Endothelial cell of umbilical vein (primary cell): ENCODE data around the gene TENM4.

ENCODE experiments used
- CTCF ChIP-seq, 2 donors: IDR thresholded peaks; 1 replicate in 1 of 2; 2 replicates in 1 of 2; pipeline ENCODE4 v1.5.1; 2011; ENCODE audit warnings: low read length in 2 of 2, mild to moderate bottlenecking in 2 of 2, moderate library complexity in 2 of 2, control low read depth in 1 of 2, inconsistent platforms in 1 of 2, low read depth in 1 of 2; ENCODE audit not compliant: insufficient read depth in 1 of 2; ENCODE audit errors: extremely low read depth in 1 of 2
- EZH2 ChIP-seq: IDR thresholded peaks from 2 replicates; pipeline ENCODE4 v1.6.1; 2012; ENCODE audit warnings: borderline replicate concordance, low read depth, mild to moderate bottlenecking, moderate library complexity, low read length, inconsistent platforms; ENCODE audit not compliant: severe bottlenecking
- JUN ChIP-seq: IDR thresholded peaks from 2 replicates; pipeline ENCODE4 v1.6.1; 2011; ENCODE audit warnings: borderline replicate concordance, low read depth; ENCODE audit not compliant: insufficient read length, insufficient read depth

GRCh38 chr11:78893996-78894395, 546.8 kb downstream of the TENM4 start:
- TF ChIP-seq EZH2 (no peak), CTCF (IDR thresholded peaks at IDR 0.05; ENCODE audit: extremely low read depth in 1 of 2, insufficient read depth in 1 of 2, low read depth in 1 of 2, low read length in 2 of 2) (no peak), JUN (no peak)
